GM23248 (cell line): ENCODE results near the gene SRSF12. TPM values are rescaled to one million over a fixed set of nuclear protein-coding genes. Genes with fewer than 3 reads are reported as not detected.
"Not testable (repeated sequence)": the region's sequence is repeated elsewhere in the genome, so short reads cannot be mapped to it uniquely, and the experiment has no call there.

Experiments used
- DNase-seq: peaks from one replicate; pipeline ENCODE4 v3.0.0-alpha.2; 2015
- H2AFZ ChIP-seq: fragments of 200-600 bp; sonication (generic); 2 replicates; pipeline ENCODE4 v1.6.1; 2016; ENCODE audit warnings: antibody characterized with exemption
- H3F3A ChIP-seq: fragments of 200-600 bp; sonication (generic); 2 replicates; pipeline ENCODE4 v1.6.1; 2016; ENCODE audit warnings: mild to moderate bottlenecking, antibody characterized with exemption, mixed run types; ENCODE audit not compliant: insufficient read depth
- H3K27ac ChIP-seq: fragments of 200-600 bp; sonication (generic); 2 replicates; pipeline ENCODE4 v1.5.1; 2016; ENCODE audit warnings: mild to moderate bottlenecking
- H3K27me3 ChIP-seq: fragments of 200-600 bp; sonication (generic); replicated peaks from 2 replicates; pipeline ENCODE4 v1.6.1; 2016; ENCODE audit warnings: mild to moderate bottlenecking; ENCODE audit not compliant: insufficient read depth
- H3K36me3 ChIP-seq: fragments of 200-600 bp; sonication (generic); 2 replicates; pipeline ENCODE4 v1.6.1; 2016; ENCODE audit warnings: low read depth, mild to moderate bottlenecking
- H3K4me1 ChIP-seq: fragments of 200-600 bp; sonication (generic); 2 replicates; pipeline ENCODE4 v1.6.1; 2016; ENCODE audit warnings: mild to moderate bottlenecking; ENCODE audit not compliant: insufficient read depth
- H3K4me2 ChIP-seq: fragments of 200-600 bp; sonication (generic); one replicate; pipeline ENCODE4 v1.6.1; 2016; ENCODE audit warnings: mild to moderate bottlenecking; ENCODE audit not compliant: unreplicated experiment
- H3K4me3 ChIP-seq: fragments of 200-600 bp; sonication (generic); 2 replicates; pipeline ENCODE4 v1.5.1; 2016; ENCODE audit warnings: mild to moderate bottlenecking
- H3K79me2 ChIP-seq: fragments of 200-600 bp; sonication (generic); 2 replicates; pipeline ENCODE4 v1.6.1; 2016; ENCODE audit warnings: mild to moderate bottlenecking; ENCODE audit not compliant: insufficient read depth
- H3K9ac ChIP-seq: fragments of 200-600 bp; sonication (generic); 2 replicates; pipeline ENCODE4 v1.6.1; 2016; ENCODE audit warnings: mild to moderate bottlenecking
- H3K9me2 ChIP-seq: fragments of 200-600 bp; sonication (generic); 2 replicates; pipeline ENCODE4 v1.6.1; 2016; ENCODE audit warnings: mixed run types, mild to moderate bottlenecking, moderate library complexity; ENCODE audit not compliant: insufficient read depth
- H3K9me3 ChIP-seq: fragments of 200-600 bp; sonication (generic); one replicate; pipeline ENCODE4 v1.6.1; 2017; ENCODE audit warnings: low read depth
- H4K20me1 ChIP-seq: fragments of 200-600 bp; sonication (generic); 2 replicates; pipeline ENCODE4 v1.6.0; 2016; ENCODE audit not compliant: insufficient read depth
- EZH2 ChIP-seq: fragments of 200-600 bp; sonication (generic); IDR thresholded peaks from 2 replicates; pipeline ENCODE4 v1.6.1; 2018; ENCODE audit warnings: antibody characterized with exemption, mild to moderate bottlenecking; ENCODE audit not compliant: insufficient read depth, poor library complexity, severe bottlenecking
- EZH2phosphoT487 ChIP-seq: fragments of 200-600 bp; sonication (generic); IDR thresholded peaks from 2 replicates; pipeline ENCODE4 v1.6.1; 2018; ENCODE audit warnings: antibody characterized with exemption, moderate library complexity, mild to moderate bottlenecking, low read depth; ENCODE audit not compliant: insufficient read depth
- WGBS, 2 experiments: methylation state at CpG; one replicate each; pipeline ENCODE4 v1.1.6; 2015 to 2017; ENCODE audit warnings: low lambda C conversion rate in 2 of 2, low coverage in 1 of 2; ENCODE audit errors: missing lambda C conversion rate in 2 of 2; 5-methylcytosine and 5-hydroxymethylcytosine counted together
- in situ Hi-C: fragments of 300-500 bp; cut with MboI; formaldehyde crosslinking; loops from 2 replicates; pipeline ENCODE4 v1.15.0; 2020
- polyA plus RNA-seq: library from polyadenylated mRNA; unstranded; fragments of >200 nt; fragmentation: Nextera tagmentation; extraction: Ambion mirVana; gene quantifications from 2 replicates; pipeline ENCODE4 v1.2.1, GENCODE V29; 2016
- total RNA-seq: library from RNA; depleted of rRNA; stranded (reverse); fragments of >200 nt; shearing (Covaris generic); gene quantifications from 2 replicates; pipeline ENCODE4 v1.2.3, GENCODE V29; 2014

The SRSF12 gene
- total and polyA plus RNA-seq, 2 experiments from 2014 or later = 0.59 to 0.65 TPM

- no peak overlapping the region for H3K4me2 ChIP-seq
- in situ Hi-C loops = no loop called here
- DNase-seq = no peak
- TF ChIP-seq EZH2phosphoT487 = no peak
- no peak for TF ChIP-seq EZH2
- no peak overlapping the region for H3K9ac ChIP-seq
- no peaks in the 10 kb centered on the region for H3K9me2 ChIP-seq
- H3K27me3 ChIP-seq = no peaks in the 10 kb centered on the region; the same call in 1 of the 2 replicates
- no peaks in the 10 kb centered on the region for H4K20me1 ChIP-seq
- no peaks in the 10 kb centered on the region for H3K79me2 ChIP-seq
- H3K9me3 ChIP-seq = no peaks in the 10 kb centered on the region
- WGBS, 2 experiments = 82 to 85% methylated on average over 10 of the region's 10 CpGs
- no peak overlapping the region for H3K4me3 ChIP-seq
- H3K4me1 ChIP-seq = no peaks in the 10 kb centered on the region
- H3K27ac ChIP-seq = no peak overlapping the region
- H3K36me3 ChIP-seq = no peaks in the 10 kb centered on the region
- no peak overlapping the region for H2AFZ ChIP-seq
- no peaks in the 10 kb centered on the region for H3F3A ChIP-seq
Observed at GRCh38 chr6:89069536-89070163, 48.2 kb downstream of the SRSF12 start.

GRCh38 chr6:89068695-89069094 is 49.2 kb downstream of the SRSF12 start:
- H3K9me2 ChIP-seq = no peaks in the 10 kb centered on the region
- H3K4me1 ChIP-seq = no peaks in the 10 kb centered on the region
- H3K27me3 ChIP-seq = no peaks in the 10 kb centered on the region; the same call in 1 of the 2 replicates
- H3K4me2 ChIP-seq = no peak overlapping the region
- TF ChIP-seq EZH2phosphoT487 (no peak), EZH2 (no peak)
- no peak for DNase-seq
- no peak overlapping the region for H3K9ac ChIP-seq
- no peaks in the 10 kb centered on the region for H3F3A ChIP-seq
- H4K20me1 ChIP-seq = no peaks in the 10 kb centered on the region
- H3K9me3 ChIP-seq = no peaks in the 10 kb centered on the region
- H3K4me3 ChIP-seq = no peak overlapping the region
- no peak overlapping the region for H3K27ac ChIP-seq
- no peaks in the 10 kb centered on the region for H3K79me2 ChIP-seq
- H2AFZ ChIP-seq = no peak overlapping the region
- 76 to 77% methylated on average over 1 of the region's 1 CpG for WGBS, 2 experiments
- in situ Hi-C loops = no loop called here
- H3K36me3 ChIP-seq = no peaks in the 10 kb centered on the region

- no peaks in the 10 kb centered on the region for H3K36me3 ChIP-seq
- H3K4me3 ChIP-seq = no peak overlapping the region
- no peaks in the 10 kb centered on the region for H3F3A ChIP-seq
- no peaks in the 10 kb centered on the region; the same call in 1 of the 2 replicates for H3K27me3 ChIP-seq
- H3K4me2 ChIP-seq = no peak overlapping the region
- no peak overlapping the region for H3K27ac ChIP-seq
- H3K9me2 ChIP-seq = no peaks in the 10 kb centered on the region
- peak; percentile 50 for DNase-seq
- no peaks in the 10 kb centered on the region for H3K79me2 ChIP-seq
- in situ Hi-C loops = no loop called here
- H3K9ac ChIP-seq = no peak overlapping the region
- TF ChIP-seq EZH2 = no peak
- no peak for TF ChIP-seq EZH2phosphoT487
- H4K20me1 ChIP-seq = no peaks in the 10 kb centered on the region
- H3K4me1 ChIP-seq = no peaks in the 10 kb centered on the region
- H2AFZ ChIP-seq = no peak overlapping the region
- H3K9me3 ChIP-seq = no peaks in the 10 kb centered on the region
Observed at GRCh38 chr6:89067796-89068195, 50.1 kb downstream of the SRSF12 start.

DNA sequence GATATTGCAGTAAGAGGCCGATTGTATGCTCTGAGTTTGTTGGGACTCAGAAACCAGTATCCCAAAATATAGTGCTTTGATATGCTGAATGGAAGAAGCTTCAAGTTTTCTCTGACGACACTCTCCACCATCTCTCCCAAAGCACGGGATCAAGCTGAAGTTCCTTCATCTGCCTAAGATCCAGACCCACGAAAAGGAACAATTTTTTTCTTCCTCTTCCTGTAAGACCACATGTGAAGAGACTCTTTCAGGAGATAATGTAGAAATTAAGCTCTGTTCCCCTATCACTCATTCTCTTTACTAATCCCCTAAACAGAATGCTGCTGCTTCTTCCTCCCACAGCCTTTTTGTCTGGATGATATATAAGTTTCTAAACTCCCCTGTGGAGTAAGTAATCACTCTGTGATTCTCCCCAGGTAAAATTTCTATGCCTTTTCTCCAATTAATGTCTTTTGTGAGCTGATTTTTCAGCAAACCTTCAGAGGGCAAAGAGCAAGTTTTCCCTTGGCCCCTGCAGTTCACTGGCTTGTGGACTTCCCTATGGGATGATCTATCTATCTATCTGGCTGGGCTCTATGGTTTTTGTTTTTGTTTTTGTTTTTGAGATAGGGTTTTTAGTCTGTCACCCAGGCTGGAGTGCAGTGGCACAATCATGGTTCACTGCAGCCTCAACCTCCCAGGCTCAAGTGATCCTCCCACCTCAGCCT is 50.8 kb downstream of the SRSF12 start:
- no peak overlapping the region for H3K4me2 ChIP-seq
- 82 to 85% methylated on average over 4 of the region's 4 CpGs for WGBS, 2 experiments
- no peaks in the 10 kb centered on the region for H4K20me1 ChIP-seq
- DNase-seq = no peak
- TF ChIP-seq EZH2phosphoT487 (no peak), EZH2 (no peak)
- no peak overlapping the region for H3K9ac ChIP-seq
- in situ Hi-C loops = no loop called here
- no peaks in the 10 kb centered on the region for H3K9me3 ChIP-seq
- H3K4me1 ChIP-seq = no peaks in the 10 kb centered on the region
- H3K36me3 ChIP-seq = no peaks in the 10 kb centered on the region
- H2AFZ ChIP-seq = no peak overlapping the region
- H3F3A ChIP-seq = no peaks in the 10 kb centered on the region
- H3K9me2 ChIP-seq = no peaks in the 10 kb centered on the region
- H3K79me2 ChIP-seq = no peaks in the 10 kb centered on the region
- no peak overlapping the region for H3K27ac ChIP-seq
- no peaks in the 10 kb centered on the region; the same call in 1 of the 2 replicates for H3K27me3 ChIP-seq
- no peak overlapping the region for H3K4me3 ChIP-seq

- DNase-seq, H3K27ac ChIP-seq, H2AFZ ChIP-seq, H3K79me2 ChIP-seq, in situ Hi-C loops, H3K36me3 ChIP-seq, H3F3A ChIP-seq, H3K9me3 ChIP-seq, H3K9ac ChIP-seq, H4K20me1 ChIP-seq, H3K4me1 ChIP-seq, H3K4me2 ChIP-seq, H3K4me3 ChIP-seq, H3K27me3 ChIP-seq, H3K9me2 ChIP-seq: not testable (repeated sequence)
- WGBS, 2 experiments = 92 to 95% methylated on average over 9 of the region's 9 CpGs
Observed at GRCh38 chr6:89066121-89066520, 51.8 kb downstream of the SRSF12 start.

GRCh38 chr6:89064931-89065330 is 52.9 kb downstream of the SRSF12 start:
- H3K9ac ChIP-seq, H3K9me3 ChIP-seq, H3K27ac ChIP-seq, H3K9me2 ChIP-seq, H3K36me3 ChIP-seq, H3K4me1 ChIP-seq, in situ Hi-C loops, H3K4me3 ChIP-seq, H3K4me2 ChIP-seq, H2AFZ ChIP-seq, H3K79me2 ChIP-seq, H3F3A ChIP-seq, DNase-seq, H3K27me3 ChIP-seq, H4K20me1 ChIP-seq: not testable (repeated sequence)
- 89 to 94% methylated on average over 18 to 22 of the region's 22 CpGs for WGBS, 2 experiments
